ENCODE results near the gene VTI1B.
"Not testable (repeated sequence)": the region's sequence is repeated elsewhere in the genome, so short reads cannot be mapped to it uniquely, and the experiment has no call there.

The VTI1B gene

GRCh38 chr14:67674139-67674479 lies 323 bp downstream of the VTI1B start:
- DNase-seq, result peak; percentile 82

- DNase-seq, result no peak
Observed at GRCh38 chr14:67673451-67673850, 981 bp downstream of the VTI1B start.

GRCh38 chr14:67668559-67668958 lies 5.9 kb downstream of the VTI1B start:
- DNase-seq, result no peak

- DNase-seq, result no peak
Observed at GRCh38 chr14:67666750-67667449, 7.5 kb downstream of the VTI1B start.

- no peak for DNase-seq
Observed at GRCh38 chr14:67665868-67666267, 8.6 kb downstream of the VTI1B start.

- no peak for DNase-seq
Observed at GRCh38 chr14:67663633-67664032, 10.8 kb downstream of the VTI1B start.

- DNase-seq, result no peak
Observed at GRCh38 chr14:67653651-67654280, 20.7 kb downstream of the VTI1B start.

- no peak for DNase-seq
Observed at GRCh38 chr14:67652189-67652588, 22.2 kb downstream of the VTI1B start.

- DNase-seq, result no peak
Observed at GRCh38 chr14:67650694-67651093, 23.7 kb downstream of the VTI1B start.

- no peak for DNase-seq
Observed at GRCh38 chr14:67650151-67650550, 24.3 kb downstream of the VTI1B start.

GRCh38 chr14:67646131-67646530 lies 28.3 kb downstream of the VTI1B start:
- DNase-seq, result no peak

- no peak for DNase-seq
Observed at GRCh38 chr14:67645414-67645813, 29.0 kb downstream of the VTI1B start.

GRCh38 chr14:67644428-67644827 lies 30.0 kb downstream of the VTI1B start:
- DNase-seq, result no peak

- DNase-seq, result no peak
Observed at GRCh38 chr14:67643713-67644112, 30.7 kb downstream of the VTI1B start.

GRCh38 chr14:67641902-67642749 lies 32.3 kb downstream of the VTI1B start:
- no peak for DNase-seq

GRCh38 chr14:67641480-67641879 lies 33.0 kb downstream of the VTI1B start:
- no peak for DNase-seq

- no peak for DNase-seq
Observed at GRCh38 chr14:67638642-67639041, 35.8 kb downstream of the VTI1B start.

- no peak for DNase-seq
Observed at GRCh38 chr14:67636361-67636919, 38.0 kb downstream of the VTI1B start.

GRCh38 chr14:67633451-67634147 lies 40.8 kb downstream of the VTI1B start:
- DNase-seq, result no peak

- DNase-seq, result no peak
Observed at GRCh38 chr14:67630938-67631337, 43.5 kb downstream of the VTI1B start.

GRCh38 chr14:67630186-67630585 lies 44.2 kb downstream of the VTI1B start:
- DNase-seq, result no peak

- no peak for DNase-seq
Observed at GRCh38 chr14:67627519-67627918, 46.9 kb downstream of the VTI1B start.

- DNase-seq, result not testable (repeated sequence)
Observed at GRCh38 chr14:67626131-67626530, 48.3 kb downstream of the VTI1B start.
